DOHH2 (cell line): ENCODE measurements around the gene NLGN1.

Source experiments
- EZH2phosphoT487 ChIP-seq: fragments of 200-600 bp; sonication (generic); IDR thresholded peaks from 2 replicates; pipeline ENCODE4 v1.6.1; 2017; ENCODE audit warnings: borderline replicate concordance, mild to moderate bottlenecking, antibody characterized with exemption, low read length, moderate library complexity, mixed read lengths
- TF ChIP-seq, protein P1 (sequence below): fragments of 200-600 bp; sonication (generic); IDR thresholded peaks from one replicate; pipeline ENCODE4 v1.5.1; 2014; ENCODE audit warnings: antibody characterized with exemption, mild to moderate bottlenecking, low read depth, low read length; ENCODE audit not compliant: poor library complexity, severe bottlenecking

DNA sequence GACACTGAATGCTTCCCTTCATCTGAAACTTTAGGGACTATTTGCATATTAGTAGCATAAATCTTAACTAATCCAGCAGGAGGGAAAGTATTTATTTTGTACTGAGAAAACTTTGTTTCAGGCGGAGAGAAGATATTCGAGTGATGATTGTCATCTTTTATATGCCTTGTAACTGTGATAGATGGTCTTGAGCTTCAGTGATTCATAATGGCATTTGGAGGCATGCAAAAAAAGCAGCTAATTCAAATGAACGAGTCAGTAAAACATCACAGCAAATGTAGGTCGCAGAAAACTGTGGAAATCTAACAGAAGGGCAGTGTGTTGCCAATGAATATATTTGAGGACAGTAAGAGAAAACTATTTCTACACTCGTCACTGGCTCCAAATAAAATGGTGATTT is 817.9 kb downstream of the NLGN1 start:
- TF ChIP-seq, protein P1, sequence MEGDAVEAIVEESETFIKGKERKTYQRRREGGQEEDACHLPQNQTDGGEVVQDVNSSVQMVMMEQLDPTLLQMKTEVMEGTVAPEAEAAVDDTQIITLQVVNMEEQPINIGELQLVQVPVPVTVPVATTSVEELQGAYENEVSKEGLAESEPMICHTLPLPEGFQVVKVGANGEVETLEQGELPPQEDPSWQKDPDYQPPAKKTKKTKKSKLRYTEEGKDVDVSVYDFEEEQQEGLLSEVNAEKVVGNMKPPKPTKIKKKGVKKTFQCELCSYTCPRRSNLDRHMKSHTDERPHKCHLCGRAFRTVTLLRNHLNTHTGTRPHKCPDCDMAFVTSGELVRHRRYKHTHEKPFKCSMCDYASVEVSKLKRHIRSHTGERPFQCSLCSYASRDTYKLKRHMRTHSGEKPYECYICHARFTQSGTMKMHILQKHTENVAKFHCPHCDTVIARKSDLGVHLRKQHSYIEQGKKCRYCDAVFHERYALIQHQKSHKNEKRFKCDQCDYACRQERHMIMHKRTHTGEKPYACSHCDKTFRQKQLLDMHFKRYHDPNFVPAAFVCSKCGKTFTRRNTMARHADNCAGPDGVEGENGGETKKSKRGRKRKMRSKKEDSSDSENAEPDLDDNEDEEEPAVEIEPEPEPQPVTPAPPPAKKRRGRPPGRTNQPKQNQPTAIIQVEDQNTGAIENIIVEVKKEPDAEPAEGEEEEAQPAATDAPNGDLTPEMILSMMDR: no peak
- no peak for TF ChIP-seq EZH2phosphoT487
